SKM-1 (cell line): ENCODE data around the gene ZFYVE21.

ENCODE experiments used
- DNase-seq: peaks from one replicate; lab custom pipeline; 2025; ENCODE audit not compliant: unreplicated experiment; lab: John Stamatoyannopoulos, UW

Gene ZFYVE21

DNA sequence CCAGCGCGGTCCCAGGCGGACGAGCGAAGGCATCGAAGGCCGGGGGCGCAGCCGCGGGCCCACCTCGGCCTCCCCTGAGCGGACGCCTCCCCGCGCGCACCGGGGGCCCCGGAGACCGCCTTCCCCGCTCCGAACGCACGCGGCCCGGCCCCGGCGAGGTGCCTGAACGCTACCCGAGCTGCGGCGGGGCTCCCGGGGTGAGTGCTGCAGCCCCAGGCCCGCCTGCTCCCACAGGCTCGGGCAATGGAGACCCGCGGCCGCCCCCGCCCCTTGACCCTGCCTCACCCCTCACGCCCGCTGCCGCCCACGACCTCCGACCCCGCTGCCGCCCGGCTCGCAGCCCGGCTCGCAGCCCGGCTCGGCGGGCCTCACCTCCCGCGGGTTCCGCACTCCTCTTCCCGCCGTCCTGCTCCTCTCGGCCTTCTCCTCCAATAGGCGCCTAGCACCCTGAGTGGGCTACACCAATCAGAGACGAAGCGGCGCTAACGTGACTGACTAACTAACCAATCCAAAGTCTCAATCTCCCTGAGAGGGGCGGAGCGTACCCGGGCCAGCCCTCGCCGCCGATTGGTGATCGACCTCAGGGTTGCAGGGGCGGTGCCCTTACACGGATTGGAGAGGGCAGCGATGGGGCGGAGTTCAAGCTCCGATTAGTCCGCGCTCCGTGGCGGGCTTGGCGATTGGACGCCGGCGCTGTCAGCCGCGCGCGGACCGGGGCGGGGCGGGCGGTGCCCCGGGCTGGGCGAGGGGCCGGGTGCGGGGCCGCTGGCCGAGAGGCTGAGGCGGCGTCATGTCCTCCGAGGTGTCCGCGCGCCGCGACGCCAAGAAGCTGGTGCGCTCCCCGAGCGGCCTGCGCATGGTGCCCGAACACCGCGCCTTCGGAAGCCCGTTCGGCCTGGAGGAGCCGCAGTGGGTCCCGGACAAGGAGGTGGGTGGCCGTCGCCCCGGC, at the start of gene ZFYVE21, which contains the start of gene XRCC3:
Gene ZFYVE21, plus strand, starts transcription at position 759 of the 949 bp plus-strand sequence. Its CDS starts 32 bp downstream, at position 791.
Gene XRCC3, minus strand, starts transcription at position 400 of the 949 bp plus-strand sequence. CDS start 4,364 bp downstream, outside the sequence.
- DNase-seq: peak; percentile 82

GRCh38 chr14:103667671-103668070, 47.9 kb upstream of the ZFYVE21 start:
- DNase-seq: no peak

DNA sequence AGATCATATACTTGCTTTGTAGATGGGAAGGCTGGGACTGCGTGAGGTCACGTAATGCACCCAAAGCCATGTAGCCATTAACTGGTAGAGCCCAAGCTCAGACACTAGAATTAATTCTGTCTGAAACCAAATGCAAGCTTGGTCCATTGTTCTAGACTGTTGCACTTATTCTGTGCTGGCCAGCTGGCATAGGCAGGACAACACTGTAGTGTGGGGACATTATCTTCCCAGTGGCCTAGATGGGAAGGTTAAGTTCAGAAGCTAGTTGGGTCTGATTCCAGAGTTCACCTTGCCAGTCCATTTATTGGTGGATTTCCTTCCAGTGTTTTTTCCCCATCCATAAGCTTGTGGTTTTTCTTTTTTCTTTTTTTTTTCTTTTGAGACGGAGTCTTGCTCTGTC, 47.5 kb upstream of the ZFYVE21 start:
- no peak for DNase-seq

GRCh38 chr14:103669370-103669769, 46.2 kb upstream of the ZFYVE21 start:
- no peak for DNase-seq

DNA sequence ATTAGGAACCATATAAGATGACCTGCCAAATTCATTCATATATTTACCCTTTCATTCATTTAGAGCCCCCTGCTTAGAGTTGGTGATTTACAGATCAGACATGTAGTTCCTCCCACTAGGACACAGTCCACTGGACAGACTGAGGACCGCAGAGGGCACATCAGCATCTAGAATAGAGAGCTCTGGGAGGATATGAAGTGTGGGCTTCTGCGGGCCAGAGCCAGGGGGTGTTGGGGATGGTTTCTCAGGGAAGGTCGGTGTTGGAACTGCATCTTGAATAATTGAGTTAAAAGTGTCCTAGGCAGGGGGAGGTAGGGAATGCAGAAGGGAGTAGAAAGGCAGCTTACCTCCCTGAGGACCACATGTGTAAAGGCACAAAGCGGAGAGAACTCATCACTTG, 43.7 kb upstream of the ZFYVE21 start:
- DNase-seq: no peak

- DNase-seq: no peak
These were observed 39.7 kb upstream of the ZFYVE21 start for GRCh38 chr14:103675957-103676356.

GRCh38 chr14:103676881-103677675, 38.5 kb upstream of the ZFYVE21 start:
- no peak for DNase-seq

- no peak for DNase-seq
These were observed 36.3 kb upstream of the ZFYVE21 start for GRCh38 chr14:103679351-103679750.

DNA sequence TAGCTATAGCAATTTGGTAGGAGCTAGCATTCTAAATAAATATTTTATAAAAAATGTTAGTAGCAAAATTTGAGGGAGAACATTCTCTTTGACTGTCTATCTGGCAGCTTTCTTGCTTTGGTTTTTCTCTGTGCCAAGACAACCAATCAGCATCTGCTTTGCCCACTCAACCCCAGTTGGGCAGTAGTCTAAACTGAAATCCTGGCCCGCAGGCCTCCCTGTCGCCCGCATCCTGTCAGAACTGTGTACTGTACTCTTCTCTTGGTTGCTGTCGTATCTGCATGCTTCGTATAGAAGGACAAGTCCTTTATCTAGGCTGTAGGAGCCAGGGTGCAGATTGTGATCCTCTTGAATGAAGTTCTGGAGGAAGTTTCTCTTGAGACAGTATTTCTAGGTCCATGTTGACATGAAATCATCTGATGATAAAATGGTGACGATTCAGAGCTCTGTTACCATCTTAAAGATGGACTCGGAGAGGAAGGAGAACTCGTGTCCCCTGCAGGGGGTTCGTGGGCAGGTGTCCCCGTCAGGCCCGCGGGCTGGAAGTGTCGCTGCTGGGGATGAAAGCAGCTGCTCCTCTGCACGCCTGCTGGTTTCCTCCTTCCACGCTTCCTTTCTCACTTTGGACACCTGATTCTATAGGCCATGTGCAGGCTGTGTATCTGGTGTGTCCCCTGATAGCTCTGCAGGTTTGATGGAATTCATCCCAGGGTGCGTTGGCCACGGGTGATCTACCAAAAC, 34.9 kb upstream of the ZFYVE21 start:
- DNase-seq: no peak

GRCh38 chr14:103683139-103683538, 32.5 kb upstream of the ZFYVE21 start:
- DNase-seq: no peak

- no peak for DNase-seq
These were observed 31.1 kb upstream of the ZFYVE21 start for GRCh38 chr14:103684471-103684870.

DNA sequence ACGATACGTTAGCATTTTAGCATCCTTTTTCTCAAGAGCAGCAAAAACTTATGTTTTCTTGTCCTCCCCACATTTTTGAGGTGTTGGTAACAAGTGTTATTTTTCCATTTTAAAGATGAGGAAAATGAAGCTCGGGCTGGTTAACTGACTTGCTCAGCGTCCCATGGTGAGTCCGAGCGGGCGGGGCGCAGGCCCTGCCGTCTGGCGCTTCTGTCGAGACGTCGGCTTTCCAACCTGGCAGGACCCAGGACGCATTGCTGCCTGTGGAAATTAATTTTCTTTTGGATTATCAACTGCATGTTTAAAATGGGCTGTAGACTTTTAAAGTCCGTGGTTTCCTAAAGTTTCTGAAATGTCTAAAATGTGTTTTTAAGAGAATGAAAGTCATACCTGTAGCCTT, 30.7 kb upstream of the ZFYVE21 start:
- DNase-seq: no peak

DNA sequence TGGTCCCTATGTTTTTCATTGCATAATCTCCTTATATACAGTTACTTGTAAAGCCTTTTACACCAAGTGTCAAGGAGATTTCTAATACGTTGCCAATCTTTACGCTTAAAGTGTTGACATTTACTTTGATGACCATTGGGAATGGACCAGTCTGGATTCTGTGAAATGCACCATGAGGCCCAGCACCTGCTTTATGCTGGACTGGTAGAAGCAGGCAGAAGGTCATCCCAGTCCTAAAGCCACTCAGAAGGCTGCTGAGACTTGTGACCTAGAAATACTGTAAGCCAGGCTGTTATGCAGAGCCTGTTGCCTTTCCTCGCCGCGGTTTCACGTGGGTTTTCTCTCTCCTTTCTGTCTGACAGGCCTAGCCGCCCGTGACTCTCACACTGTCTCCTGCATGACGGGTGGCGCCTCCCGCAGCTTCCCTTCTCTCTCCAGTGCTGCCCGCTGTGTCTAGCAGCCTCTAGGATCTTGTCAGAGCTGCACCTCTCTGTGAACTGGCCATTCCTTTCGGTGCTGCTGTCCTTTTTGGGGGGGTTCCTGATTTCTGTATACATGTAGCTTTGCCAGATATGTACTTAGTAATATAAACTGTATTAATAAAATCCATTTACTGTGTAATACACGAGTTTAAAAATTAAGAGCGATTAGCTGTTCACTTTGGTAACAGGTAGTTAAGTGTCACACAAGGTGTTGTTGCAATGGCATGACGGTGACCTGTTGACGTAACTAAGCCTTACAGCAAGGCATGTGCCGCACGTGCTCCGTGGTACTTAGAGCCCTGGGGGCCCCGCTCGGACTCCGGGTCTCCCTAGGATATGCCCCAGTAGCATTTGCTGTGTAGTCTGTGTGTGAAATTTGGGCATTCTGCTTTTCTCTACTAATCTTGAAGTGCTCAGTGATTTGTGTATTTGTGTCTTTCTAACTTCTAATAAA, 30.1 kb upstream of the ZFYVE21 start:
- no peak for DNase-seq

DNA sequence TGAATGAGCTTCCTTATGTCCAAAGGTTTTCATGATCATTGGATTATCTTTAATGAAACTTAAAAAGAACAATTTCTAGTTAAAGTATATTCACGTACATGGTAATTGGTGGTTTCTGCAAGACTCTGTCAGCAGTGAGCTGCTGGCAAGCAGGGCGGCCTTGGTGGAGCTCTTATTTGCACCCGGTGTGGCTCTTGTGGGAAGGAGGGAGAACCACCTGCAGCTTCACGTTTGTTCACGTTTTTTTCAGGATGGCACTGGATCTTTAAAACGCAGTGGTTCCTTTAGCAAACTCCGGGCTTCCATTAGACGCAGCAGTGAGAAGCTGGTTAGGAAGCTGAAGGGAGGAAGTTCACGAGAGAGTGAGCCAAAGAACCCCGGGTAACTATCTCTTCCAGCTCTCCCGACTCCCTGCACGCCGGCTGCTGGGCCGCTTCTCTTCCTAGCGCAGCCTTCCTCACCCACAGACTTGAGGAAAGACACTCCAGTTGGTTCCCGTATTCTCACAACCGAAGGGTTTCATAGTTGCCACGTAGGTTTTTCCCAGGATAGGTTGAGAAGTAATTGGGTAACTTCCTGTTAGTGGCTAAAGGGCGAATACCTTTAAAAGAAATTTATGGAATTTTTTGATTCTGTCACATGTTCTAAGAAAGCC, 28.7 kb upstream of the ZFYVE21 start:
- no peak for DNase-seq

DNA sequence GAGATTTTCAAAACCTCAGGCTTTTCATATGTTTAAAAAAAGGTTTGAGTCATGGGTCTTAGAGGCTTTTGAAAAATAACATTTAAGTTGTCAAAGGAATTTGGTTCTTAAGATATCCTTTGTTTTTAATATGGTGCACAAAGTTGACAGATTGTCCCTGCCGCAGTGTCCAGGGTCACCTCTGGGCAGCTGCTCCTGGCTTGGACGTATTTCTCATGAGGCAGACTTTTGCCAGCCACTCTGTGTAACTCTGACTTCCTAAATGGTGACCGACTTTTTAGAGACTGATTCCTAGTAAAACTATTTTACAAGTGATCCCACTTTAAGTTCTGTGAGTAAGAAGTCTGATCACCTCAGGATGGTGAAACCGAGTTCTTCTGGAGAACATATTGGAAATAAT, 27.9 kb upstream of the ZFYVE21 start:
- no peak for DNase-seq

- DNase-seq: no peak
These were observed 27.2 kb upstream of the ZFYVE21 start for GRCh38 chr14:103688441-103688840.

GRCh38 chr14:103688906-103689902, 26.4 kb upstream of the ZFYVE21 start:
- DNase-seq: no peak

GRCh38 chr14:103690332-103690731, 25.3 kb upstream of the ZFYVE21 start:
- no peak for DNase-seq
